HG03097 (cell line): ENCODE measurements around the gene AP2A1.

ENCODE experiments used
- ATAC-seq: cut with Tn5 transposase; IDR thresholded peaks from one replicate; pipeline ENCODE4 v1.9.1; 2021; ENCODE audit not compliant: unreplicated experiment, low FRiP score

Gene AP2A1

GRCh38 chr19:49835562-49835961, 68.8 kb downstream of the AP2A1 start:
- ATAC-seq: no peak

GRCh38 chr19:49836176-49837008, 69.6 kb downstream of the AP2A1 start:
- ATAC-seq: no peak

- no peak for ATAC-seq
These were observed 70.2 kb downstream of the AP2A1 start for GRCh38 chr19:49837009-49837310.

GRCh38 chr19:49837425-49837824, 70.6 kb downstream of the AP2A1 start:
- ATAC-seq: no peak

- no peak for ATAC-seq
These were observed 72.2 kb downstream of the AP2A1 start for GRCh38 chr19:49838885-49839588.

GRCh38 chr19:49839713-49840112, 72.9 kb downstream of the AP2A1 start:
- no peak for ATAC-seq

- no peak for ATAC-seq
These were observed 73.5 kb downstream of the AP2A1 start for GRCh38 chr19:49840321-49840720.

- ATAC-seq: no peak
These were observed 74.0 kb downstream of the AP2A1 start for GRCh38 chr19:49840736-49841249.

- ATAC-seq: no peak
These were observed 76.5 kb downstream of the AP2A1 start for GRCh38 chr19:49843265-49843664.

- ATAC-seq: no peak
These were observed 77.6 kb downstream of the AP2A1 start for GRCh38 chr19:49844138-49845095.

- no peak for ATAC-seq
These were observed 78.6 kb downstream of the AP2A1 start for GRCh38 chr19:49845414-49845813.

GRCh38 chr19:49846408-49846807, 79.6 kb downstream of the AP2A1 start:
- ATAC-seq: no peak

- ATAC-seq: no peak
These were observed 81.2 kb downstream of the AP2A1 start for GRCh38 chr19:49847731-49848696.

- no peak for ATAC-seq
These were observed 82.1 kb downstream of the AP2A1 start for GRCh38 chr19:49848938-49849337.

- no peak for ATAC-seq
These were observed 82.8 kb downstream of the AP2A1 start for GRCh38 chr19:49849433-49850220.

- no peak for ATAC-seq
These were observed 83.4 kb downstream of the AP2A1 start for GRCh38 chr19:49850221-49850486.

GRCh38 chr19:49850487-49851342, 83.9 kb downstream of the AP2A1 start, which contains the start of gene PTOV1:
Gene PTOV1, plus strand, starts transcription at chr19:49851159.
- ATAC-seq: peak; percentile 69
